A549 (cell line): Measurements from ENCODE around the gene SLC19A3. TPM values are rescaled to one million over a fixed set of nuclear protein-coding genes. Genes with fewer than 3 reads are reported as not detected.

ENCODE experiments used
- ATAC-seq, 2 experiments: fragments of 200-7000 bp in 1 of 2; fragments of >200 bp in 1 of 2; cut with Nextera tagmentation in 1 of 2; cut with Tn5 transposase in 1 of 2; 3 replicates each; pipeline versions ENCODE4 v1.8.0 to v1.9.1; 2018 to 2020; ENCODE audit warnings: mild to moderate bottlenecking in 1 of 2, moderate library complexity in 1 of 2
- CTCF ChIA-PET: fragments of 300-600 bp; sonication (Branson Sonifier 250); formaldehyde crosslinking; extraction: SDS; loops from one replicate; lab custom pipeline; 2021; ENCODE audit warnings: antibody characterized with exemption, inconsistent platforms; lab: Yijun Ruan, JAX
- POLR2A ChIA-PET: fragments of 350-600 bp; formaldehyde crosslinking; extraction: SDS; loops from one replicate; lab custom pipeline; 2021; ENCODE audit warnings: antibody characterized with exemption, inconsistent platforms; lab: Yijun Ruan, JAX
- DNase-seq, 2 experiments: peaks; one replicate each; pipeline versions ENCODE4 v3.0.0 to v3.0.0-alpha.2; 2011 to 2016; ENCODE audit warnings: low read depth in 1 of 2, low spot score in 1 of 2
- FAIRE-seq: peaks from 2 replicates; lab custom pipeline; 2011; peaks lifted over from hg19 to GRCh38; lab: Jason Lieb, UNC
- H3K27ac ChIP-seq, 2 experiments: fragments of >200 bp; sonication (Bioruptor Twin); formaldehyde crosslinking; 3 replicates each; pipeline ENCODE4 v1.5.1; 2016 to 2017
- H3K4me1 ChIP-seq: fragments of >200 bp; sonication (Bioruptor Twin); formaldehyde crosslinking; 3 replicates; pipeline ENCODE4 v1.6.1; 2016
- H3K4me2 ChIP-seq: fragments of >200 bp; sonication (Bioruptor Twin); formaldehyde crosslinking; 3 replicates; pipeline ENCODE4 v1.6.1; 2016
- H3K4me3 ChIP-seq: fragments of >200 bp; sonication (Bioruptor Twin); formaldehyde crosslinking; 3 replicates; pipeline ENCODE4 v1.5.1; 2016
- H3K9me3 ChIP-seq: fragments of >200 bp; sonication (Bioruptor Twin); formaldehyde crosslinking; 3 replicates; pipeline ENCODE4 v1.6.1; 2016
- BHLHE40 ChIP-seq: IDR thresholded peaks from 2 replicates; pipeline ENCODE4 v1.6.1; 2012; ENCODE audit warnings: low read depth, low read length, inconsistent platforms
- CEBPB ChIP-seq, 2 experiments: fragments of >200 bp in 1 of 2; sonication (Bioruptor Twin) in 1 of 2; formaldehyde crosslinking in 1 of 2; IDR thresholded peaks; 2 replicates each; pipeline ENCODE4 v1.6.1; 2012 to 2016
- EHF ChIP-seq: fragments of 250-450 bp; sonication (Bioruptor Pico); IDR thresholded peaks from 2 replicates; pipeline ENCODE4 v1.5.0; 2020; ENCODE audit warnings: mild to moderate bottlenecking
- ESRRA ChIP-seq: fragments of 150-350 bp; IDR thresholded peaks from 2 replicates; pipeline ENCODE4 v1.6.1; 2014; ENCODE audit warnings: mild to moderate bottlenecking, low read length, borderline replicate concordance
- FOXS1 ChIP-seq: fragments of 250-450 bp; sonication (Bioruptor Pico); IDR thresholded peaks from 2 replicates; pipeline ENCODE4 v1.5.0; 2020; ENCODE audit warnings: mild to moderate bottlenecking, moderate library complexity
- GATA3 ChIP-seq: IDR thresholded peaks from 2 replicates; pipeline ENCODE4 v1.6.1; 2012; ENCODE audit warnings: borderline replicate concordance
- HDAC2 ChIP-seq: fragments of 200-600 bp; sonication (generic); IDR thresholded peaks from 2 replicates; pipeline ENCODE4 v1.6.1; 2016
- HOXA7 ChIP-seq: fragments of 250-450 bp; sonication (Bioruptor Pico); IDR thresholded peaks from 2 replicates; pipeline ENCODE4 v1.5.0; 2020; ENCODE audit warnings: mild to moderate bottlenecking, moderate library complexity
- JUN ChIP-seq, 2 experiments: fragments of >200 bp; sonication (Bioruptor Twin); formaldehyde crosslinking; IDR thresholded peaks; 2 replicates in 1 of 2; 3 replicates in 1 of 2; pipeline ENCODE4 v1.6.1; 2016 to 2017
- KDM1A ChIP-seq: fragments of 200-600 bp; sonication (generic); IDR thresholded peaks from 2 replicates; pipeline ENCODE4 v1.6.1; 2016; ENCODE audit warnings: low read depth, mild to moderate bottlenecking
- KDM5A ChIP-seq: fragments of 200-600 bp; sonication (generic); IDR thresholded peaks from 2 replicates; pipeline ENCODE4 v1.6.1; 2016; ENCODE audit warnings: antibody characterized with exemption, mild to moderate bottlenecking
- POLR2A ChIP-seq: IDR thresholded peaks from 2 replicates; pipeline ENCODE4 v1.6.1; 2012; ENCODE audit warnings: mild to moderate bottlenecking, low read length
- POLR2AphosphoS2 ChIP-seq: conservative IDR thresholded peaks from 2 replicates; pipeline ENCODE4 v1.6.1; 2012; ENCODE audit warnings: low read length, improper control_type of control experiment, inconsistent platforms
- RAD21 ChIP-seq, 2 experiments: fragments of >200 bp in 1 of 2; sonication (Bioruptor Twin) in 1 of 2; formaldehyde crosslinking in 1 of 2; IDR thresholded peaks in 1 of 2; conservative IDR thresholded peaks in 1 of 2; 2 replicates in 1 of 2; 3 replicates in 1 of 2; pipeline ENCODE4 v1.6.1; 2012 to 2018; ENCODE audit warnings: inconsistent platforms in 1 of 2
- RARB ChIP-seq: fragments of 250-450 bp; sonication (Bioruptor Pico); IDR thresholded peaks from 2 replicates; pipeline ENCODE4 v1.8.0; 2021; ENCODE audit warnings: mild to moderate bottlenecking, moderate library complexity
- RCOR1 ChIP-seq: fragments of 150-350 bp; IDR thresholded peaks from 2 replicates; pipeline ENCODE4 v1.6.1; 2014; ENCODE audit warnings: antibody characterized with exemption, low read length, low read depth
- SMC3 ChIP-seq: fragments of >200 bp; sonication (Bioruptor Twin); formaldehyde crosslinking; IDR thresholded peaks from 3 replicates; pipeline ENCODE4 v1.6.1; 2018; ENCODE audit warnings: inconsistent platforms
- TP53 ChIP-seq: fragments of 250-450 bp; sonication (Bioruptor Pico); IDR thresholded peaks from 2 replicates; pipeline ENCODE4 v1.5.0; 2021; ENCODE audit warnings: mild to moderate bottlenecking, moderate library complexity
- WGBS: methylation state at CpG from one replicate; pipeline ENCODE4 v1.1.6; 2017; ENCODE audit errors: missing lambda C conversion rate; 5-methylcytosine and 5-hydroxymethylcytosine counted together
- polyA minus RNA-seq: library from RNA; depleted of rRNA, polyadenylated mRNA; stranded (reverse); fragments of >200 nt; gene quantifications from 2 replicates; pipeline ENCODE4 v1.2.3, GENCODE V29; 2011; rRNA and poly(A)+ RNA removed
- polyA plus RNA-seq, 4 experiments: library from polyadenylated mRNA; depleted of rRNA in 3 of 4; stranded (reverse); fragments of >200 nt; fragmentation: RNase III in 1 of 4; extraction: RNeasy Plus Mini Kit Qiagen cat#74134 plus additional on column Dnase treatment in 1 of 4; gene quantifications; 2 replicates in 3 of 4; 3 replicates in 1 of 4; pipeline ENCODE4 v1.2.3, GENCODE V29; 2011 to 2017
- TF ChIP-seq, protein P1 (sequence below): IDR thresholded peaks from 2 replicates; pipeline ENCODE4 v1.6.1; 2012
- TF ChIP-seq, protein P2 (sequence below): IDR thresholded peaks from 2 replicates; pipeline ENCODE4 v1.6.1; 2012; ENCODE audit warnings: low read depth, borderline replicate concordance
- TF ChIP-seq, protein P3 (sequence below): fragments of >200 bp; sonication (Bioruptor Twin); formaldehyde crosslinking; IDR thresholded peaks from 3 replicates; pipeline ENCODE4 v1.5.1; 2016
- TF ChIP-seq, protein P4 (sequence below): fragments of 450-650 bp; IDR thresholded peaks from 2 replicates; pipeline ENCODE4 v1.6.1; 2014; ENCODE audit warnings: antibody characterized with exemption
- TF ChIP-seq, protein P5 (sequence below): fragments of 150-350 bp; IDR thresholded peaks from 2 replicates; pipeline ENCODE4 v1.6.1; 2014; ENCODE audit warnings: low read depth, mild to moderate bottlenecking, low read length

Gene SLC19A3
- polyA plus RNA-seq (2011; rRNA removed) (7.6 and 8.8 TPM in 2 replicates), polyA plus RNA-seq (2017; fragmentation: RNase III; extraction: RNeasy Plus Mini Kit Qiagen cat#74134 plus additional on column Dnase treatment) (2.2 to 2.8 TPM (median 2.7 TPM) in 3 replicates), polyA minus RNA-seq (20.8 and 23.6 TPM in 2 replicates)
- polyA plus RNA-seq (2012; cell fraction: cytosol; rRNA removed) = 2.6 and 3.2 TPM in 2 replicates
- polyA plus RNA-seq (2012; cell fraction: nucleus; rRNA removed) = 7.2 and 9.5 TPM in 2 replicates

DNA sequence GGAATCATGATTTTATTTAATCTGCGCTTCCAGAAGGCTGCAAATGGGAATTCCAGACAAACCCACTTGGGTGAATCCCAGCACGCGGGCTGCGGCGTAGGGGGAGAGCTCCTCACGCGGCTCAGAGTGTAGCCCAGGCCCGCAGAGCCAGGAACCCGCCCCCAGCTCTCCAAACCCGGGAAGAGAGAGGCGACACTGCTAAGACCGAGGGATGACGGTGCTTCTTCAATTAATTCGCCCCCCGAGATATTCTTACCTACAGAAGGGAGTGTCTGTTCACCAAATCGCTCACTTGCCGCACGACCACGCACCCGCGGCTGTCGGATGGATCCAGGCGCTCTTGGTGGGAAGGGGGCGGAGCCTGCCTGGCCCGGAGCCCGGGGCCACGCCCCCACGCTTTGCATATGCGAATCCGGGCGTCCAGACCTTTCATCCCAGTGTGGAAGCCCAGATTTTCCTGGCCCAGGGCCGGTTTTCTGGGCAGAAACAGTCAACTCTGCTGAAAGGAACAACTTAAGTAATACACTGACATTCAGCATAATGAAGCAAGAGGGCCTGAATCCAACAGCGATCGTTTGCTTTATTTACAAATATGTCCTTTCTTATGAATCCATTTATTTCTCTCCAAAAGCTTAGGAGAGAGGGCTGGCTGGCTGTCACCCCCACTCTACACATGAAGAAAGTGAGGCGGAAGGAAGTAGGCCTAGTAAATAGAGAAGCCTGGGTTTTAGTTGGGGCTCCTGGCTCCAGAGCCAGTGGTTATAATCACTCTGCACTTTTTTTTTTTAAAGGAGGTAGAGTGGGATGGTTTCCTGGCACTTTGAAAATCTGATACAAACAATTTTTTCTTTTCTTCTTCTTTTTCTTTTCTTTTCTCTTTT lies at the start of gene SLC19A3:
Gene SLC19A3, minus strand, starts transcription at position 342 of the 881 bp plus-strand sequence. CDS start 15,710 bp downstream, outside the sequence.
- DNase-seq = peak; percentile 79 to 82
- H3K4me3 ChIP-seq = peak within 1 kb of the TSS; percentile 59
- peak; percentile 98 for ATAC-seq
- peaks cover 14% of the 10 kb centered on the region for H3K4me1 ChIP-seq
- 4% methylated on average over 28 of the region's 35 CpGs for WGBS
- H3K4me2 ChIP-seq = peak within 1 kb of the TSS; percentile 77
- TF ChIP-seq KDM5A (no peak), POLR2A (peak; percentile 18; the same call in 1 of the 2 replicates), CEBPB (IDR thresholded peaks at IDR 0.05) (0 out of 4 replicates have a peak, but pooled peaks of 1 of the 2 experiments have one; percentile 16)
- TF ChIP-seq, protein P1, sequence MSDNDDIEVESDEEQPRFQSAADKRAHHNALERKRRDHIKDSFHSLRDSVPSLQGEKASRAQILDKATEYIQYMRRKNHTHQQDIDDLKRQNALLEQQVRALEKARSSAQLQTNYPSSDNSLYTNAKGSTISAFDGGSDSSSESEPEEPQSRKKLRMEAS = peak; percentile 55
- TF ChIP-seq, protein P2, sequence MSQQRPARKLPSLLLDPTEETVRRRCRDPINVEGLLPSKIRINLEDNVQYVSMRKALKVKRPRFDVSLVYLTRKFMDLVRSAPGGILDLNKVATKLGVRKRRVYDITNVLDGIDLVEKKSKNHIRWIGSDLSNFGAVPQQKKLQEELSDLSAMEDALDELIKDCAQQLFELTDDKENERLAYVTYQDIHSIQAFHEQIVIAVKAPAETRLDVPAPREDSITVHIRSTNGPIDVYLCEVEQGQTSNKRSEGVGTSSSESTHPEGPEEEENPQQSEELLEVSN = 0 out of 2 replicates have a peak, but pooled peaks have one; percentile 3
- ChIA-PET POLR2A (interaction anchor here (0.6 kb wide), 1 partner anchor 60 kb away, joined by 3 read pairs; no protein-coding TSS in a partner anchor), CTCF (interaction anchor here (0.6 to 1.6 kb wide), 2 partner anchors 19 to 145 kb away, joined by 3 to 4 read pairs; no protein-coding TSS in a partner anchor)
- H3K9me3 ChIP-seq = no peaks in the 10 kb centered on the region
- peak within 1 kb of the TSS; percentile 59 to 78 for H3K27ac ChIP-seq
- FAIRE-seq = no peak

DNA sequence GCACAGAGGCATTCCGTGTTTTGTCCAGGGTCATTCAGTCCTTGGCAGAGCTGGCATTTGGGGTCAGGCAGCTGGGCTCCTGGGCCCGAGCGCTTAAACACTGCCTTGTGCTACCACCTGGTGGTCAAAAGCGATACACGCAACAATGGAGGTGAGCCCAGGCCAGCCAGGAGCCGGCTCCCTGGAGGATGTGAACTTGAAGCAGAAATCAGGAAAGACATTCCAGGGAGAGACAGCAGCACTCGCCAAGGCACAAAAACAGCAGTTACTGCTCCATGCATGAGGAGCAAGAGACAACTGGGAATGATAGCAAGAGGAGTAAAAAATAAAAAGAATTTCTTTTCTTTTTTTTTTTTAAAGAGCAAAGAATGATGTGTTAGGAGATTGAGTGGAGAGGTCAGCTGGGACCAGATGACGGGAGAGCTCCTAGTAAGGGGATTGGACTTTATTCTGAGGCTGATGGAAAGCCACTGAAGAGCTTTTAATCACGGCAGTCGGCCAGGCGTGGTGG lies 48.6 kb upstream of the SLC19A3 start:
- TF ChIP-seq TP53 (CRISPR knock-in tag) (no peak), KDM1A (no peak), HDAC2 (no peak), GATA3 (no peak), BHLHE40 (no peak), ESRRA (0 out of 2 replicates have a peak, but pooled peaks have one; percentile 45), POLR2AphosphoS2 (no peak), RARB (no peak), SMC3 (peak; percentile 99), FOXS1 (no peak), RAD21 (conservative IDR thresholded peaks at IDR 0.05 in 1 of 2, IDR thresholded peaks at IDR 0.05 in 1 of 2) (peak; percentile 97 to 99), JUN (IDR thresholded peaks at IDR 0.05) (no peak), EHF (CRISPR knock-in tag) (no peak), HOXA7 (no peak), RCOR1 (no peak)
- TF ChIP-seq, protein P3, sequence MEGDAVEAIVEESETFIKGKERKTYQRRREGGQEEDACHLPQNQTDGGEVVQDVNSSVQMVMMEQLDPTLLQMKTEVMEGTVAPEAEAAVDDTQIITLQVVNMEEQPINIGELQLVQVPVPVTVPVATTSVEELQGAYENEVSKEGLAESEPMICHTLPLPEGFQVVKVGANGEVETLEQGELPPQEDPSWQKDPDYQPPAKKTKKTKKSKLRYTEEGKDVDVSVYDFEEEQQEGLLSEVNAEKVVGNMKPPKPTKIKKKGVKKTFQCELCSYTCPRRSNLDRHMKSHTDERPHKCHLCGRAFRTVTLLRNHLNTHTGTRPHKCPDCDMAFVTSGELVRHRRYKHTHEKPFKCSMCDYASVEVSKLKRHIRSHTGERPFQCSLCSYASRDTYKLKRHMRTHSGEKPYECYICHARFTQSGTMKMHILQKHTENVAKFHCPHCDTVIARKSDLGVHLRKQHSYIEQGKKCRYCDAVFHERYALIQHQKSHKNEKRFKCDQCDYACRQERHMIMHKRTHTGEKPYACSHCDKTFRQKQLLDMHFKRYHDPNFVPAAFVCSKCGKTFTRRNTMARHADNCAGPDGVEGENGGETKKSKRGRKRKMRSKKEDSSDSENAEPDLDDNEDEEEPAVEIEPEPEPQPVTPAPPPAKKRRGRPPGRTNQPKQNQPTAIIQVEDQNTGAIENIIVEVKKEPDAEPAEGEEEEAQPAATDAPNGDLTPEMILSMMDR = peak; percentile 91
- TF ChIP-seq, protein P4, sequence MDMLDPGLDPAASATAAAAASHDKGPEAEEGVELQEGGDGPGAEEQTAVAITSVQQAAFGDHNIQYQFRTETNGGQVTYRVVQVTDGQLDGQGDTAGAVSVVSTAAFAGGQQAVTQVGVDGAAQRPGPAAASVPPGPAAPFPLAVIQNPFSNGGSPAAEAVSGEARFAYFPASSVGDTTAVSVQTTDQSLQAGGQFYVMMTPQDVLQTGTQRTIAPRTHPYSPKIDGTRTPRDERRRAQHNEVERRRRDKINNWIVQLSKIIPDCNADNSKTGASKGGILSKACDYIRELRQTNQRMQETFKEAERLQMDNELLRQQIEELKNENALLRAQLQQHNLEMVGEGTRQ = no peak
- TF ChIP-seq, protein P5, sequence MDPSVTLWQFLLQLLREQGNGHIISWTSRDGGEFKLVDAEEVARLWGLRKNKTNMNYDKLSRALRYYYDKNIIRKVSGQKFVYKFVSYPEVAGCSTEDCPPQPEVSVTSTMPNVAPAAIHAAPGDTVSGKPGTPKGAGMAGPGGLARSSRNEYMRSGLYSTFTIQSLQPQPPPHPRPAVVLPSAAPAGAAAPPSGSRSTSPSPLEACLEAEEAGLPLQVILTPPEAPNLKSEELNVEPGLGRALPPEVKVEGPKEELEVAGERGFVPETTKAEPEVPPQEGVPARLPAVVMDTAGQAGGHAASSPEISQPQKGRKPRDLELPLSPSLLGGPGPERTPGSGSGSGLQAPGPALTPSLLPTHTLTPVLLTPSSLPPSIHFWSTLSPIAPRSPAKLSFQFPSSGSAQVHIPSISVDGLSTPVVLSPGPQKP = no peak
- H3K4me1 ChIP-seq = peaks cover 33% of the 10 kb centered on the region
- 21% methylated on average over 11 of the region's 11 CpGs for WGBS
- FAIRE-seq (no peak), ATAC-seq (peak; percentile 98 to 99), DNase-seq (peak; percentile 71 to 85)
- peak overlapping the region; percentile 77 to 84 for H3K27ac ChIP-seq
- peak overlapping the region; percentile 50 for H3K4me2 ChIP-seq
- no peaks in the 10 kb centered on the region for H3K9me3 ChIP-seq
- no peak overlapping the region for H3K4me3 ChIP-seq
- CTCF ChIA-PET = interaction anchor here (0.6 to 9.4 kb wide), 79 partner anchors 8 to 638 kb away, joined by 3 to 84 read pairs (median 4); partner anchors contain the start of genes AGFG1, CCL20, DAW1 and SCYGR5
- POLR2A ChIA-PET = interaction anchor here (0.9 to 2.0 kb wide), 4 partner anchors 96 to 528 kb away, joined by 3 to 6 read pairs (median 4); no protein-coding TSS in a partner anchor
